ENCODE data around the gene GPC3.

DNA sequence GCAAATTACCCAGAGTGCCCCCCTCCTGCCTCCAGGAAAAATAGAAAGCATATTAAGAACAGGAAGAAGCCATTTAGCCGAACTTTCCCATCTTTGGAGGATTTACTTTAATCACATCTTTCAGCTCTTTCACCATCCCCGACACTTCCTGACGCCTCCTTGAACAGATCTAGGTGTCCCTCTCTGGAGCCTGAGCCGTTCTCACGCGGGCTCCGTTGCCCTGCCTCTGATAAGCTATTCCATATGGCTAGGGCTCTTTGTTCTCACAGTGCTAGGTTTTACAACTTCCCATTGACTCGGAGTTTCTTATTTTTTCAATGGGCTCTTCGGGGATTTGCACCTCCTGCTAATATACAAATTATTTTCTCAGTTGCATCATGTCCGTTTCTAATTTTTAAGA lies 488.0 kb downstream of the GPC3 start:
- no peak for TF ChIP-seq CTCF (IDR thresholded peaks at IDR 0.05 in 2 of 3, conservative IDR thresholded peaks at IDR 0.05 in 1 of 3; ENCODE audit: borderline replicate concordance in 1 of 3, insufficient read depth in 1 of 3, low read depth in 2 of 3, low read length in 2 of 3)
- TF ChIP-seq CEBPB (IDR thresholded peaks at IDR 0.05; ENCODE audit: low read depth), result no peak
- TF ChIP-seq EZH2 (IDR thresholded peaks at IDR 0.05), result no peak
- TF ChIP-seq POLR2AphosphoS5 (IDR thresholded peaks at IDR 0.05; ENCODE audit: low read depth, low read length), result no peak
- TF ChIP-seq ZNF274 (IDR thresholded peaks at IDR 0.05; ENCODE audit: low read depth, low read length), result no peak
- no peak for TF ChIP-seq YY1 (IDR thresholded peaks at IDR 0.05; ENCODE audit: extremely low read depth, insufficient replicate concordance, low read depth, low read length)
- TF ChIP-seq, protein P1, sequence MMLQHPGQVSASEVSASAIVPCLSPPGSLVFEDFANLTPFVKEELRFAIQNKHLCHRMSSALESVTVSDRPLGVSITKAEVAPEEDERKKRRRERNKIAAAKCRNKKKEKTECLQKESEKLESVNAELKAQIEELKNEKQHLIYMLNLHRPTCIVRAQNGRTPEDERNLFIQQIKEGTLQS (IDR thresholded peaks at IDR 0.05), result no peak
- TF ChIP-seq EGR1 (IDR thresholded peaks at IDR 0.05; ENCODE audit: low read depth), result no peak
- TF ChIP-seq RAD21 (IDR thresholded peaks at IDR 0.05; ENCODE audit: low read depth), result no peak
